Karpas-422 (cell line): ENCODE results near the gene SEC24D. TPM values are rescaled to one million over a fixed set of nuclear protein-coding genes. Genes with fewer than 3 reads are reported as not detected.

ENCODE experiments used
- DNase-seq: peaks from one replicate; pipeline ENCODE4 v3.0.0-alpha.2; 2015
- H2AFZ ChIP-seq: fragments of 200-600 bp; sonication (generic); 2 replicates; pipeline ENCODE4 v1.6.1; 2014; ENCODE audit warnings: antibody characterized with exemption, low read length, mixed read lengths
- H3K27ac ChIP-seq: fragments of 200-600 bp; sonication (generic); 2 replicates; pipeline ENCODE4 v1.5.1; 2014; ENCODE audit warnings: mild to moderate bottlenecking, low read length, moderate library complexity
- H3K27me3 ChIP-seq: fragments of 200-600 bp; sonication (generic); 2 replicates; pipeline ENCODE4 v1.6.1; 2014; ENCODE audit warnings: low read length, mixed read lengths
- H3K36me3 ChIP-seq: fragments of 200-600 bp; sonication (generic); 2 replicates; pipeline ENCODE4 v1.6.1; 2014; ENCODE audit warnings: low read length, mixed read lengths; ENCODE audit not compliant: insufficient read depth
- H3K4me1 ChIP-seq: fragments of 200-600 bp; sonication (generic); 2 replicates; pipeline ENCODE4 v1.6.1; 2014; ENCODE audit warnings: mild to moderate bottlenecking, low read length, mixed read lengths
- H3K4me2 ChIP-seq: fragments of 200-600 bp; sonication (generic); 2 replicates; pipeline ENCODE4 v1.6.1; 2014; ENCODE audit warnings: low read length, low read depth, mild to moderate bottlenecking; ENCODE audit not compliant: poor library complexity, severe bottlenecking
- H3K4me3 ChIP-seq: fragments of 200-600 bp; sonication (generic); 2 replicates; pipeline ENCODE4 v1.5.1; 2014; ENCODE audit warnings: mild to moderate bottlenecking, antibody characterized with exemption, low read length, mixed read lengths
- H3K79me2 ChIP-seq: fragments of 200-600 bp; sonication (generic); 2 replicates; pipeline ENCODE4 v1.6.1; 2014; ENCODE audit warnings: mild to moderate bottlenecking, low read length, mixed read lengths
- H3K9ac ChIP-seq: fragments of 200-600 bp; sonication (generic); 2 replicates; pipeline ENCODE4 v1.6.0; 2014; ENCODE audit warnings: low read length
- H3K9me2 ChIP-seq: fragments of 200-600 bp; sonication (generic), shearing (Covaris generic); replicated peaks from 2 replicates; pipeline ENCODE4 v1.6.0; 2014; ENCODE audit warnings: mild to moderate bottlenecking, low read length, moderate library complexity; ENCODE audit not compliant: insufficient read depth
- H3K9me3 ChIP-seq: fragments of 300-700, 200-600 bp; sonication (generic); 2 replicates; pipeline ENCODE4 v1.6.1; 2014; ENCODE audit warnings: low read length, mixed read lengths
- H4K20me1 ChIP-seq: fragments of 200-600 bp; sonication (generic); 2 replicates; pipeline ENCODE4 v1.6.1; 2014; ENCODE audit warnings: mild to moderate bottlenecking, antibody characterized with exemption, low read length, low read depth; ENCODE audit not compliant: insufficient read depth
- total RNA-seq: library from RNA; depleted of rRNA; stranded (reverse); fragments of >200 nt; shearing (Covaris generic); gene quantifications from 2 replicates; pipeline ENCODE4 v1.2.3, GENCODE V29; 2014; ENCODE audit warnings: low replicate concordance

The SEC24D gene
- total RNA-seq, 1 experiment from 2014 or later = 65.0 TPM

- Histone ChIP-seq H4K20me1 (no peaks in the 10 kb centered on the region), H3K27me3 (no peaks in the 10 kb centered on the region), H3K4me2 (peak overlapping the region; percentile 99), H3K36me3 (peaks cover 4% of the 10 kb centered on the region; the same call in 1 of the 2 replicates), H2AFZ (peak overlapping the region; percentile 100), H3K9ac (peak overlapping the region; percentile 90), H3K4me3 (peak overlapping the region; percentile 70), H3K27ac (no peak overlapping the region), H3K9me3 (no peaks in the 10 kb centered on the region), H3K79me2 (peaks cover 35% of the 10 kb centered on the region), H3K9me2 (no peaks in the 10 kb centered on the region), H3K4me1 (peaks cover 51% of the 10 kb centered on the region)
- no peak for DNase-seq
Observed at GRCh38 chr4:118837121-118837507, 1.2 kb upstream of the SEC24D start.

DNA sequence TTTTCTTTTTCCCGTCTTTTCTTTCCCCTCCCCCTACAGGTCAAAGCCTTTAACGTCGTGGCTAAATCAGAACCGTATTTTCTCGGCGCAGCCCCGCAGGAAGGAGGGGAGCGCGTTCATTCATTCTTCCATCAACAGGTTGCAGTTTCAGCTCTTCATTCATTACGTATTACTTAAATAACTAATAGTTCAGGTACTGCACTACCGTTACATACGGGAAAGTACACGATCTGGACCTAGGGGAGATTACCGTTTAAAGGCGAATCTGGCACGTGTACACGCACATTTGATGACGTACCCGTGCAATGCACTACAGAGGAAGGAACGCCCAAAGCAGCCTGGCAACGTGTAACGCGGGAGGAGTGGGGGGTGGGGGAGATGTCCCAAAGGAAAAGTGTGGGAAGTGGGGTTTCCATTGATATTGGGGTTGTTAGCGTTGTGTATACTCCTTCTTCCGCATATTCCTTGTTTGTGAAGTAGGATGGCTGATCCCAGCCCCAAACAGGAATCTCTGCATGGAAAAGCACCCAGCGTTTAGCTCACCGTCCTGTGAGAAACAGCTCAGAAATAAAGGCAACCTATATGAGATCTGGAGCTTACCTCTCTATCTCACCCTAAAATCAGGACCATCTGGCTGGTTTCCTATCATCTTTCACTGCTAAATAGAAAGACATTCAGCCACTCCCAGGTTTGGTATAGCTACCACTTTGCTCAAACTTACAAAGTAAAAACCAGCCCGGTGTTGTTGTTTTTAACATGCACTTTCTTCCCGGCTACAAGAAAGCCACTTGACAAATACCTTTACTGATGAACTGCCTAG lies 585 bp upstream of the SEC24D start:
- Histone ChIP-seq H3K27me3 (no peaks in the 10 kb centered on the region), H2AFZ (peak overlapping the region; percentile 100), H4K20me1 (no peaks in the 10 kb centered on the region), H3K27ac (peak overlapping the region; percentile 77), H3K4me2 (peak overlapping the region; percentile 99), H3K9me3 (no peaks in the 10 kb centered on the region), H3K4me1 (peaks cover 51% of the 10 kb centered on the region), H3K36me3 (peaks cover 7% of the 10 kb centered on the region), H3K9me2 (no peaks in the 10 kb centered on the region), H3K9ac (peak overlapping the region; percentile 90), H3K79me2 (peaks cover 41% of the 10 kb centered on the region), H3K4me3 (peak overlapping the region; percentile 70)
- DNase-seq = peak; percentile 93

DNA sequence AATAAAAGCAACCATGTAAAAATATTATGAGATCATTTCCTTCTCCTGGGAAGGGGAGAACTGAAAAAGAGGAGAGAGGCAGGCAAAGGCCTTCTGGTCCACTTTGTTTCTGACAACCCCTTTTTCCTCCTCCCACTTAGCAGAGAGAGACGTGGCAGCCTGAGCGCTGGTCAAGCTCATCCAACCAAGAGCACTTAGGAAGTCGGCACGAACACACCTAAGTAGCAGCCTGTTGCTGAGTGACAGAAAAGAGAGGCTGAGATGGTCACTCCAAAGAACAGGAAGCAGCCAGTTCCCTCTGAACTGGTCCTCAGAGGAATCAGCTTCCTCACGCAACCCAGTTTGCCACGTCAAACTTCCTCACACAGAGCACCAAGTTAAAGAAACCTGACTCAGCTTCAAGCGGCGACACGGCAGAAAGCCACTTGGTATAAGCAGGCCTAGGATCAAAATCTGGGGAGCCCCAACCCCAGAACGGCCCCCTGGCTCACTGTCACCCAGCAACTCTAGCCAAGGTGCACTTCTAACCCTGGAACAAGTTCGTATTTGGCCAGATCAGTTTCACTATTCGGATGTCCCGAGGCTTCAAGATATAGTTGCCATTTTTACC lies 861 bp downstream of the SEC24D start:
- H3K9ac ChIP-seq = peak overlapping the region; percentile 90
- no peaks in the 10 kb centered on the region for H3K27me3 ChIP-seq
- H3K9me3 ChIP-seq = no peaks in the 10 kb centered on the region
- H4K20me1 ChIP-seq = no peaks in the 10 kb centered on the region
- H3K36me3 ChIP-seq = peaks cover 17% of the 10 kb centered on the region
- peaks cover 52% of the 10 kb centered on the region for H3K79me2 ChIP-seq
- no peaks in the 10 kb centered on the region for H3K9me2 ChIP-seq
- DNase-seq = peak; percentile 86
- H3K4me3 ChIP-seq = peak overlapping the region; percentile 70
- H2AFZ ChIP-seq = peak overlapping the region; percentile 38
- peak overlapping the region; percentile 99 for H3K4me2 ChIP-seq
- H3K4me1 ChIP-seq = peaks cover 51% of the 10 kb centered on the region
- H3K27ac ChIP-seq = peak overlapping the region; percentile 51

DNA sequence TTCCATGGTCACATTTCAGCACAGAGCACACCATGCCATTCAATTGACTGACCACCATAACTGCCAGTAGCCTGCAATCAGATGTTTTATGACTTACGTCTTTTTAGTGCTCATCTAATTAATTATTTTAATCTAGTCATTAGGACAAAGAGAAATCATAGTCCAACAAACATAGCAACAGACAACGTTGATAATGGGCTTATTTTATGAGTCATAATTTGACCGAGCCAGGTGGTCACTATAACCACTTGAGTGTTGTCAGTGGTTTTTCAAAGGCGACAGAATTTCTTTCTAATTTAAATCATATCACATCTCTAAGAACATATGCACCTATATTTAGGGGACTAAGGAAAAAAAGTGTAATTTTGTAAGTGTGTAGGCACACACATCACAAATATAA lies 1.9 kb downstream of the SEC24D start:
- Histone ChIP-seq H3K36me3 (peaks cover 21% of the 10 kb centered on the region), H3K9me2 (no peaks in the 10 kb centered on the region), H3K27me3 (no peaks in the 10 kb centered on the region), H3K9me3 (no peaks in the 10 kb centered on the region), H3K27ac (peak overlapping the region; percentile 51), H4K20me1 (no peaks in the 10 kb centered on the region), H3K4me3 (peak overlapping the region; percentile 70), H2AFZ (no peak overlapping the region), H3K4me1 (peaks cover 43% of the 10 kb centered on the region), H3K9ac (peak overlapping the region; percentile 90), H3K4me2 (peak overlapping the region; percentile 99), H3K79me2 (peaks cover 60% of the 10 kb centered on the region)
- no peak for DNase-seq

GRCh38 chr4:118833192-118833820 lies 2.6 kb downstream of the SEC24D start:
- H3K4me3 ChIP-seq = peak overlapping the region; percentile 70; the same call in 1 of the 2 replicates
- peak overlapping the region; percentile 99 for H3K4me2 ChIP-seq
- peaks cover 35% of the 10 kb centered on the region for H3K4me1 ChIP-seq
- no peak overlapping the region for H3K9ac ChIP-seq
- no peaks in the 10 kb centered on the region for H3K27me3 ChIP-seq
- no peak for DNase-seq
- H3K36me3 ChIP-seq = peaks cover 21% of the 10 kb centered on the region
- no peaks in the 10 kb centered on the region for H3K9me2 ChIP-seq
- H2AFZ ChIP-seq = no peak overlapping the region
- H3K79me2 ChIP-seq = peaks cover 68% of the 10 kb centered on the region
- H3K27ac ChIP-seq = peak overlapping the region; percentile 0; the same call in 1 of the 2 replicates
- no peaks in the 10 kb centered on the region for H4K20me1 ChIP-seq
- H3K9me3 ChIP-seq = no peaks in the 10 kb centered on the region

- Histone ChIP-seq H3K4me1 (peaks cover 33% of the 10 kb centered on the region), H3K36me3 (peaks cover 32% of the 10 kb centered on the region), H3K79me2 (peaks cover 93% of the 10 kb centered on the region), H3K9me2 (no peaks in the 10 kb centered on the region), H3K4me2 (no peak overlapping the region), H3K27me3 (no peaks in the 10 kb centered on the region), H4K20me1 (no peaks in the 10 kb centered on the region), H3K27ac (no peak overlapping the region), H3K9me3 (no peaks in the 10 kb centered on the region), H3K4me3 (no peak overlapping the region), H2AFZ (no peak overlapping the region), H3K9ac (no peak overlapping the region)
- DNase-seq = no peak
Observed at GRCh38 chr4:118829107-118829506, 6.8 kb downstream of the SEC24D start.

- H4K20me1 ChIP-seq = no peaks in the 10 kb centered on the region
- H3K27me3 ChIP-seq = no peaks in the 10 kb centered on the region
- no peaks in the 10 kb centered on the region for H3K9me3 ChIP-seq
- H3K4me2 ChIP-seq = no peak overlapping the region
- H3K9ac ChIP-seq = no peak overlapping the region
- H3K4me1 ChIP-seq = peaks cover 20% of the 10 kb centered on the region
- DNase-seq = no peak
- no peak overlapping the region for H3K4me3 ChIP-seq
- no peaks in the 10 kb centered on the region for H3K9me2 ChIP-seq
- peaks cover 94% of the 10 kb centered on the region for H3K79me2 ChIP-seq
- no peak overlapping the region for H3K27ac ChIP-seq
- H2AFZ ChIP-seq = no peak overlapping the region
- peaks cover 38% of the 10 kb centered on the region for H3K36me3 ChIP-seq
Observed at GRCh38 chr4:118826723-118827444, 9.0 kb downstream of the SEC24D start.
